Cerebellar nuclear complex (tissue), 1 donor: ENCODE measurements around the gene SLC27A2.
"Not testable (repeated sequence)": the region's sequence is repeated elsewhere in the genome, so short reads cannot be mapped to it uniquely, and the experiment has no call there.

Experiments
- DNase-seq, 2 experiments: peaks; one replicate each; lab custom pipeline; 2025; lab: John Stamatoyannopoulos, UW

SLC27A2 gene

GRCh38 chr15:50163719-50164410, 18.1 kb upstream of the SLC27A2 start:
- DNase-seq: no peak

- DNase-seq: no peak
Observed at GRCh38 chr15:50164458-50164857, 17.5 kb upstream of the SLC27A2 start.

DNA sequence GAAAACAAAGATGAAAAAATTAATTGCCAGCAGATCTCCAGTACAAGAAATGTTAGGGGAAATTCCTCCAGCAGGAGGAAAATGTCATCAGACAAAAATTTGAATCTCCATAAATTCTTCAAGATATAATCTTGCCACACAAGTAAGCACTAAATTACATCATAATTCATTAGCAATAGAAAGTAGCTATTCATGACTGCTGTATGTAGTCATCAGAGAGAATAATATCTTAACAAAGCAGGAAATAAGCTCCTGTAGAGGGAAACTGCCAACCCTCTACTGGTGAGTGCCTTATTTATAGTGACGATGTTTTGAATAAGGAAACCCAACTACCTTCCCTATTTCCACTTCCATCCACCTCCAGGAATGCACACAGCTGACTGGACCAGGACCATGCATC, 15.8 kb upstream of the SLC27A2 start:
- no peak for DNase-seq

DNA sequence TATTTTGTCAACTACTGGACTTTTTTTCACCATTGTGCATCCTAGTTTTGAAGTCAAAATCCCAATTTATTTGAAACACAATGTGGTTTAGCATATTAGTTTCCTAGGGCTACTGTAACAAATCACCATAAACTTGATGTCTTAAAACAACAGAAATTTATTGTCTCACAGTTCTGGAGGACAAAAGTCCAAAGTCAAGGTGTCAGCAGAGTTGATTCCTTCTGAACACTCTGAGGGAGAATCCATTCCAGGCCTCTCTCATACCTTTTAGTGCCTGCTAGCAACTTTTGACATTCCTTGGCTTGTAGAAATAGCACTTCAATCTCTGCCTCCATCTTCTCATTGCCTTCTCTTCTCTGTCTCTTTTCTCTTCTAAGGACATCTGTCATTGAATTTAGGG, 14.9 kb upstream of the SLC27A2 start:
- DNase-seq: no peak

DNA sequence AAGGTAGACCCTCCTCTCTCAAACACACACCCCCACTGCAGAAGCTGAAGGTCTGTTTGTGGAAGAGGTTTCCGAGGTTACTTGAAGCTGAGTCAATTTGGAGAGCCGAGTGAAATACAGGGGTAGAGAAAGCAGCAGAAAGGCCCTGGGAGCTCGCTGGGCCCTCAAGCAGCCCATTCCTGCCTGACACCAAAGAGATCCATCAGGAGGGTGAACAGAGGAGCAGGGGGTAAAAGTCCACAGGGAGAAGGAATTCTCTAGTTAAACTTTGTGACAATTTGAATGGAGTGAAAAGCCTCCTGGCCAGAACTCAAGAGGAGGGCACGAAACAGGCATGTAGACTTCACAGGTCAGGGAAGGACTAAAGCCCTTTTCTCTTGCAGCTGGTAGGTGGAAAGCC, 13.6 kb upstream of the SLC27A2 start:
- DNase-seq: no peak

- DNase-seq: no peak
Observed at GRCh38 chr15:50168783-50169411, 13.1 kb upstream of the SLC27A2 start.

- not testable (repeated sequence) for DNase-seq
Observed at GRCh38 chr15:50172360-50172895, 9.6 kb upstream of the SLC27A2 start.

DNA sequence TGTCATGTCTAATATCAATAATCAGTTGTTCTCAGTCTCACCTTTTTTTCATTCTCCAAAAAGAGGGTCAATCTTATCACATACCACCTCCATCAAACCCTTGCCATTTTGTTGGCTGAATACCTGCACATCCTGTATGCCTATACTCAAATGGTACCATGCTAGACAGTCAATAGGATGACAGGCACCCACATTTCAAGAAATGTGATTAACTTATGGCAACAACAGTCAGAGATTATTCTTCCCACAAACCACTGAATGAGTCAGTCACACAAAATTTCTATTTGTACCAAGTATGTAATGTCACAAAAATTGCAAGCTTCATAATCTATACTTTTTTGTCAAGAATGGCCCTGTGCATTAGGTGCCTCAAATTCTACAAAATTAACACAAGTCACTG, 5.1 kb upstream of the SLC27A2 start:
- no peak for DNase-seq

DNA sequence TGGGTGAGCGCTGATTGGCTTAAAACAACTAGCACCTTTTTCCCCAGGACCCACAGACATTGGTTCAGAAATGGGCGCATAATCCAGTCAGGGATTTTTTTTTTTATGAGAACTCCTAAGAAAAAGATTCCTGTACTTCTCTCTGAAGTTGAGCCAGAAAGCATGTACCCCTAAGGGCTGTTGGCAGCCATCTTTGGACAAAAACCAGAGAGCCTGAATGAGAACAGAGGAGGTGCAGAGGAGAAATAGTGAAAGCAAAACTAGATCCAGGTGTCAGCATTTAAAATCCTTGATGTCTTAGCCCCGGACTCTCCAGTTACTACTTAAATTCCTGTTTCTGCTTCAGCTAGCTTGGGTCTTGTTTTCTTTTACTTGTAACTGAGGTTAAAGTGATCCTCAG, 1.9 kb upstream of the SLC27A2 start:
- DNase-seq: no peak

- DNase-seq: peak in 1 of 2 experiments; percentile 7
Observed at GRCh38 chr15:50180582-50180981, 1.4 kb upstream of the SLC27A2 start.

DNA sequence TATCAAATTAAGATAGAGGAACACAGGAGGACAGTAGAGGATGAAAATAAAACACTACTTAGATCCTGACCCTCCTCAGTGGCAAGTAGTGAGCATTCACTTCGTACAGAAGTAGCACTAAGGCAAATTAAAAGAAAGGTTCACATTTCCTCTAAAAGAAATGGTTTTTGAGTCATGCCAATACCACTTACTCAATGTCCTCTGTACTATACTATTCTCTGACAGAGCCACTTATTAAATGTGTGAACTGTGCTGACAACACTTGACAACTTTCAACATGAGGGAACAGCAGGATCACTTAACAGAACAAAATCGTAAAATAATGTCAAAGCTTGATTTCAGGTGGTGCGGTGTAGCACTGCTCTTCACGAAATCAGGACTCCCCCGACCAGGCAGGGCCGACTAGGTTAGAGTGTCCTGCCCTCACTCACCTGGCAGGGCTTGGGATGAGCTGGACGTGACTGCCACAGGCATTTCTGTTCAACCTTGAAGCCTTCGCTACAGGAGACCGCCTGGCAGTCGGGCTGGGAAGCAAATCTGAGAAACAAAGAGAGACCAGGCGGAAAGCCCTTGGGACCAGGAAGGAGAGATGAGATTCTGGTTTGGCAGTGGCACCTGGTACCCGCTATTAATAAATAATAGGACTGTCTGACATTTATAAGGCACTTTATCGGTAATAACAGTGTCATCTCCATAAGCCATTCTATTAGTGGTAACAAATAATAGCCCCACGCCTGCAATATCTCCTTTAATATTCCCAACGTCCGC, 611 bp upstream of the SLC27A2 start:
- peak in 1 of 2 experiments; percentile 18 for DNase-seq

GRCh38 chr15:50182219-50183013, 420 bp downstream of the SLC27A2 start:
- no peak for DNase-seq

DNA sequence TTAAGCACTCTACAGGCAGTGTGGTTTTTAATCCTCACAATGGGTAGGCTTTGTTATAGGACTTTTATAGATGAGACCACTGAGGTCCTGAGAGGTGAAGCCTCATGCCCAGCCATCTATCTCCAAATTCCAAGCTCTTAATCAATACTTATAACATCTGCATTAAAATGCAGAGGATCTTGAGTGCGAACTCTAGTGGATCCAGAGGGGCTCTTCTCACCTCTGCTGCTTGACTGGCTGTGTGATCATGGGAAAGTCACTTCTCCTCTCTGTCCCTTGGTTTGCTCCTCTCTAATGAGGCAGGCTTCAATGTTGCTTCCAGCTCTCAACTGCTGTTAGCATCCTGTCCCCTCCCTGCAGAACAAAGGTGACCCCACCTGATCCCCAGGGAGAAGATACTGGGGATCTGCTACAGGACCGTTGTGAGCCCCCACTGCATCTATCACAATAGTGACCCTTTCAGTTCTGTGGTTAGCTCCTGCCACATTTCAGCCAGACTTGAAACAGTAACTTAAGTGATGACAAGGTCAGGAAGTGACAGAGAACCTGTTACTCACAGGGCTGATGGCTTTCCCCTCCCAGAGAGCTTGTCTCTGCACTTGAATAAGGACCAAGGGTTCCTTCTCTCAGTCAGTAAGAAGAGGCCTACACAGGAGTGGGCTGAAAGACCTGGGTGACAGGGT, 1.3 kb downstream of the SLC27A2 start:
- DNase-seq: no peak

- no peak for DNase-seq
Observed at GRCh38 chr15:50184863-50185504, 3.0 kb downstream of the SLC27A2 start.

- DNase-seq: no peak
Observed at GRCh38 chr15:50186090-50186489, 4.1 kb downstream of the SLC27A2 start.

DNA sequence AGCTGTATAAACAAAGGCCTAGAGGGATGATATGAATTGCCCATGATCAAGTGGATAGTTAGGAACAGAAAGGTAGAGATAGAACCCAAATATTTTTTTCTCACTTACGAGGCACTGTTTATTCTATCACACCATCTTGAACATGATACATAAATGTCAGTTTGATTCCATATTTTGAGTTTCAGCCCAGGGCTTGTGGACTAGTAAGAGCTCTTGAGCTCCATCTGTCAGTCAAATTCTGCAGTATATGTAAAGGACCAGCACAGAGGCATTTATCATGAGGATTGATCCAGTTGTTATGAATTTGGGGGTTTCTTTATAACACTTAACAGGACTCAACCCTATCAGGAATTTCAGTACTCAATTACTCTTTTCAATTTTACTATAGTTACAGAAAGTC, 4.8 kb downstream of the SLC27A2 start:
- DNase-seq: no peak

GRCh38 chr15:50187525-50187924, 5.5 kb downstream of the SLC27A2 start:
- DNase-seq: no peak

- DNase-seq: no peak
Observed at GRCh38 chr15:50187997-50188396, 6.0 kb downstream of the SLC27A2 start.

GRCh38 chr15:50188793-50189192, 6.8 kb downstream of the SLC27A2 start:
- not testable (repeated sequence) for DNase-seq

GRCh38 chr15:50189633-50190032, 7.6 kb downstream of the SLC27A2 start:
- DNase-seq: no peak

GRCh38 chr15:50190166-50190570, 8.2 kb downstream of the SLC27A2 start:
- DNase-seq: no peak
